ENCODE data around the gene CNTNAP3B.
"Not testable (repeated sequence)": the region's sequence is repeated elsewhere in the genome, so short reads cannot be mapped to it uniquely, and the experiment has no call there.

DNA sequence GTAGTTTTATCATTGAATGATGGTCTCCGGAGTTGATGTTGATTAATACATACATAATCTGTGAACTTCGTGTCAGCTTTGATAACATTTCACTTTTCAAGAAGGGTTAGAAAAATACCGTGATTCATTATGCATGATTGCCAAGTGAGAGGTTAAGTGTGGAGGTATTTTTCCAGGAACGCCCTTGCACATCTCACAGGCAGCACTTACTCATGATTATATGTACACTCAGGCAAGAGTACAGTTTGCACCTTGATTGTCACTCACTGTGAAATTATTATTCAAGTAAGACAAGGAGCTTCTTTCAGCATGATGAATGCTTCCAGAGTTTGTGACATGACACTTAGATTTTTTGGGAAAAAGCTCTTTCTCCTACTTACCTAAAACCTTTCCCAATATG is 223.7 kb downstream of the CNTNAP3B start:
- TF ChIP-seq, protein P1, sequence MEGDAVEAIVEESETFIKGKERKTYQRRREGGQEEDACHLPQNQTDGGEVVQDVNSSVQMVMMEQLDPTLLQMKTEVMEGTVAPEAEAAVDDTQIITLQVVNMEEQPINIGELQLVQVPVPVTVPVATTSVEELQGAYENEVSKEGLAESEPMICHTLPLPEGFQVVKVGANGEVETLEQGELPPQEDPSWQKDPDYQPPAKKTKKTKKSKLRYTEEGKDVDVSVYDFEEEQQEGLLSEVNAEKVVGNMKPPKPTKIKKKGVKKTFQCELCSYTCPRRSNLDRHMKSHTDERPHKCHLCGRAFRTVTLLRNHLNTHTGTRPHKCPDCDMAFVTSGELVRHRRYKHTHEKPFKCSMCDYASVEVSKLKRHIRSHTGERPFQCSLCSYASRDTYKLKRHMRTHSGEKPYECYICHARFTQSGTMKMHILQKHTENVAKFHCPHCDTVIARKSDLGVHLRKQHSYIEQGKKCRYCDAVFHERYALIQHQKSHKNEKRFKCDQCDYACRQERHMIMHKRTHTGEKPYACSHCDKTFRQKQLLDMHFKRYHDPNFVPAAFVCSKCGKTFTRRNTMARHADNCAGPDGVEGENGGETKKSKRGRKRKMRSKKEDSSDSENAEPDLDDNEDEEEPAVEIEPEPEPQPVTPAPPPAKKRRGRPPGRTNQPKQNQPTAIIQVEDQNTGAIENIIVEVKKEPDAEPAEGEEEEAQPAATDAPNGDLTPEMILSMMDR (conservative IDR thresholded peaks at IDR 0.05; ENCODE audit: low read depth, low read length), result not testable (repeated sequence)
- not testable (repeated sequence) for TF ChIP-seq EZH2 (IDR thresholded peaks at IDR 0.05; ENCODE audit: borderline replicate concordance, low read depth, low read length, poor library complexity, severe bottlenecking)
